Measurements from ENCODE around the gene TMEM272. TPM values are rescaled to one million over a fixed set of nuclear protein-coding genes. Genes with fewer than 3 reads are reported as not detected.

TMEM272 gene
- total and polyA plus RNA-seq, 2 of the 4 experiments (the other 2 are of a cell fraction) = not detected

GRCh38 chr13:51764184-51765141 lies 80.5 kb downstream of the TMEM272 start:
- peak overlapping the region; percentile 13; the same call in 1 of the 2 replicates for H3K18ac ChIP-seq (ENCODE audit: low read depth, low read length)
- peaks cover 26% of the 10 kb centered on the region for H3K9me1 ChIP-seq (ENCODE audit: insufficient read depth, low read length)
- POLR2A ChIA-PET (ENCODE audit: unreplicated experiment) = interaction anchor here (0.6 kb wide), 2 partner anchors 478 to 520 kb away, joined by 3 read pairs; no protein-coding TSS in a partner anchor
- H3K9ac ChIP-seq (ENCODE audit: low read depth, low read length) = peak overlapping the region; percentile 6; the same call in 1 of the 2 replicates
- no peaks in the 10 kb centered on the region for H3K27me3 ChIP-seq (ENCODE audit: control insufficient read depth, insufficient read depth, low read length)
- peak overlapping the region; percentile 71 for H3K14ac ChIP-seq (replicated peaks; ENCODE audit: low read depth, low read length)
- H4K5ac ChIP-seq (ENCODE audit: low read depth, low read length) = no peak overlapping the region
- peaks cover 8 to 40% of the 10 kb centered on the region in 2 experiments; a peak in 3 of 4 replicates for H3K79me1 ChIP-seq (ENCODE audit: low read depth in 1 of 2, low read length in 2 of 2)
- peak; percentile 83 for TF ChIP-seq FOS (IDR thresholded peaks at IDR 0.05; ENCODE audit: low read depth, low read length)
- 0 out of 2 replicates have a peak, but pooled peaks have one; percentile 15 for TF ChIP-seq CTCF (conservative IDR thresholded peaks at IDR 0.05; ENCODE audit: low read depth, low read length)
- no peak for TF ChIP-seq NFE2L2 (IDR thresholded peaks at IDR 0.05; ENCODE audit: low read depth, low read length)
- peak; percentile 85 for TF ChIP-seq RCOR1 (IDR thresholded peaks at IDR 0.05; ENCODE audit: insufficient replicate concordance, low read length)
- TF ChIP-seq MXI1 (IDR thresholded peaks at IDR 0.05; ENCODE audit: borderline replicate concordance, low read depth, low read length) = peak; percentile 53; the same call in 1 of the 2 replicates
- TF ChIP-seq RAD21 (IDR thresholded peaks at IDR 0.05; ENCODE audit: low read length) = peak; percentile 44; the same call in 1 of the 2 replicates
- peak; percentile 51; the same call in 1 of the 2 replicates for TF ChIP-seq MAZ (IDR thresholded peaks at IDR 0.05; ENCODE audit: borderline replicate concordance, low read depth, low read length)
- 0 out of 2 replicates have a peak, but pooled peaks have one; percentile 12 for TF ChIP-seq SMC3 (IDR thresholded peaks at IDR 0.05; ENCODE audit: low read depth, low read length)
- TF ChIP-seq ELK1 (IDR thresholded peaks at IDR 0.05; ENCODE audit: borderline replicate concordance, low read depth, low read length) = no peak
- 46% methylated on average over 5 of the region's 12 CpGs; no CpG with 5 or more reads in 1 of the 2 experiments for WGBS, 2 experiments (ENCODE audit: extremely low coverage in 2 of 2, insufficient read length in 1 of 2)
- H3K56ac ChIP-seq (ENCODE audit: extremely low read depth, insufficient read depth, low read length) = no peak overlapping the region
- H3K4me3 ChIP-seq (ENCODE audit: insufficient read depth, low read depth, low read length) = peak overlapping the region; percentile 9; the same call in 1 of the 2 replicates
- peaks cover 21% of the 10 kb centered on the region for H3K4me1 ChIP-seq (ENCODE audit: control insufficient read depth, insufficient read depth, low read length)
- H2BK120ac ChIP-seq (ENCODE audit: low read depth, low read length) = peak overlapping the region; percentile 1; the same call in 1 of the 2 replicates
- peak overlapping the region; percentile 84 for H3K4me2 ChIP-seq (ENCODE audit: low read depth, low read length)
- H2AFZ ChIP-seq (replicated peaks; ENCODE audit: low read length, poor library complexity) = peak overlapping the region; percentile 35
- intact Hi-C loops (cut with micrococcal nuclease) (loop anchor here (10.0 kb wide), 1 partner anchor 310 kb away; the partner anchor contains the start of gene INTS6), dilution Hi-C loops (cut with HindIII; ENCODE audit: low sequenced_read_pairs, unreplicated experiment) (no loop called here), in situ Hi-C loops (cut with MboI; ENCODE audit: low sequenced_read_pairs) (no loop called here)
- peak overlapping the region; percentile 49 for H3K27ac ChIP-seq (ENCODE audit: insufficient read depth, low read length)
- peak overlapping the region; percentile 86 for H3K23ac ChIP-seq (ENCODE audit: low read depth, low read length)
- peak overlapping the region; percentile 66 for H2AK9ac ChIP-seq (replicated peaks; ENCODE audit: low read depth, low read length, poor library complexity)
- H3K4ac ChIP-seq (ENCODE audit: low read depth, low read length) = peak overlapping the region; percentile 64
- peaks cover 2% of the 10 kb centered on the region for H3K36me3 ChIP-seq (ENCODE audit: control insufficient read depth, insufficient read depth, low read length)
- H3K9me3 ChIP-seq (ENCODE audit: control insufficient read depth, insufficient read depth, low read length) = no peaks in the 10 kb centered on the region
- BruUV-seq (replicated peaks) = no TSS peak
- CTCF ChIA-PET = interaction anchor here (0.7 to 1.0 kb wide), 4 partner anchors 16 to 329 kb away, joined by 3 to 6 read pairs (median 3); no protein-coding TSS in a partner anchor
- peak; percentile 97 for DNase-seq
- peak overlapping the region; percentile 52 for H2BK5ac ChIP-seq (ENCODE audit: low read depth, low read length, poor library complexity, severe bottlenecking)
- H2BK20ac ChIP-seq (ENCODE audit: low read depth, low read length) = no peak overlapping the region
- ATAC-seq (ENCODE audit: low read depth) = peak; percentile 92
- peaks cover 18% of the 10 kb centered on the region for H4K20me1 ChIP-seq (ENCODE audit: insufficient read depth, low read length)
- H2BK15ac ChIP-seq (ENCODE audit: low read depth, low read length) = peak overlapping the region; percentile 38; the same call in 1 of the 3 replicates
- H4K8ac ChIP-seq (ENCODE audit: low read depth in 2 of 2, low read length in 2 of 2) = peak overlapping the region in 1 of 2 experiments; percentile 35; a peak in 2 of 4 replicates
- H4K91ac ChIP-seq (ENCODE audit: insufficient read depth, low read depth, low read length) = peak overlapping the region; percentile 6; the same call in 1 of the 2 replicates
- peak overlapping the region; percentile 76 for H2AK5ac ChIP-seq (ENCODE audit: low read depth, low read length)
